DMS153 (cell line): ENCODE data around the gene SYT14.
"Not testable (repeated sequence)": the region's sequence is repeated elsewhere in the genome, so short reads cannot be mapped to it uniquely, and the experiment has no call there.

Experiments
- DNase-seq: peaks from one replicate; lab custom pipeline; 2025; lab: John Stamatoyannopoulos, UW

SYT14 gene

DNA sequence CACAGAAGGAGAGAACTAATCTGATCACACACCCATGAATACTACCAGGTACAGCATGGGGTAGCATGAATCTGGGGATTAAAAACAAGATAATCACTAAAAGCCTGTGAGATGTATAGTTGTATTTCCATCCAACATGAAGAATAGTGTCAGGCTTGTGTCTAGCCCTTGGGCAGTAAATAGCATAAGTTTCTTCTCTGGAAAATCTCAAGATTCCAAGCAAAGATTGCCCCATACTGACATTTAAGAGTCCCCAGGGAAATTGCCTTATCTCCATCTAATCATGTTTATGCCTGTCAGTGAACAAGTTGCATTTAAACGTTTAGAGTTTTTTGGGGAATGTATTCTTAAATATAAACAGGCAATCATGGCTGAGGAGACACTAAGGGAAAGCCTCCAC lies 185.4 kb downstream of the SYT14 start:
- DNase-seq, result no peak

DNA sequence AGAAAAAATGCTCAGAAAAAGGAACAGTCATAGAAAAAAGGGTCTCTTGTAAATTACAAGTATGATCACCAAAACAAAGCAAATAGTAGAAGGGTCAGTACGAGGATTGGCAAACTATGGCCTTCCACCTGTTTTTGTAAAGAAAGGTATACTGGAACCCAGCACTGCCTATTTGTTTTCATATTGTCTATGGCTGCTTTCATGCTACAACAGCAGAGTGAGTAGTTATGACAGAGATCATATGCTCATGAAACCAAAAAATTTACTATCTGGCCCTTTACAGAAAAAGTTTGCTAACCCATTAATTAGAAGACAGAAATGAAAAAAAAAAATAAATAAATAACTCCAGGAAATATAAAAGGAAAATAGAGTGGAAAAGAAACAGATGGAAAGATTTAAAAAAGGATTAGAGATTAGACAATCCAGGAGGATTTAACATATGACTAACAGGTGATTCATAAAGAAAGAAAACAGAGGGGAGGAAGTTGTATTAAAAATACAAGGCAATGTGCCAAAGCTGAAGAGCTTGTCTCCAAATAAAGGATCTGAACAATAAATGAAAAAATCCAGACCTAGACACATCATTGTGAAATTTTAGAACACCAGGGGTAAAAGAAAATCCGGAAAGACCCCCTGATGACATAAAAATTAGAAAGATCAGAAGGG lies 186.0 kb downstream of the SYT14 start:
- DNase-seq, result peak; percentile 64

DNA sequence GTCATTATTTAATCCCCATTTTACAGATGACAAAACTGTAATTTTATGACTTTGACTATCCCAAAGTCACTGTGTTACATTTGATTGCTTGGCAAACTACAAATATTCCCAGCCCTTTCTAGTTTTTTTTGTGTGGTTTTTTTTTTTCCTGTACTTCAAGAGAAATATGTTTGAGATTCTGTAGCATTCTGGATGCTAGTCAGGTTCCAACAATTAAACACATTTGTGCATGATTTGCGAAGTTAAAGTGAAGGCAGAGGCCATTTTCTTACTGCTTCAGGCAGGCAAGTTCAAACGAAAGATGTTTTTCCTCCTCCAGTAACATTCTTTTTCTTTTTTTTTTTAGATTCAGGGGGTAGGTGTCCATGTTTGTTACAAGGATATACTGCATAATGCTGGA lies 186.7 kb downstream of the SYT14 start:
- no peak for DNase-seq

DNA sequence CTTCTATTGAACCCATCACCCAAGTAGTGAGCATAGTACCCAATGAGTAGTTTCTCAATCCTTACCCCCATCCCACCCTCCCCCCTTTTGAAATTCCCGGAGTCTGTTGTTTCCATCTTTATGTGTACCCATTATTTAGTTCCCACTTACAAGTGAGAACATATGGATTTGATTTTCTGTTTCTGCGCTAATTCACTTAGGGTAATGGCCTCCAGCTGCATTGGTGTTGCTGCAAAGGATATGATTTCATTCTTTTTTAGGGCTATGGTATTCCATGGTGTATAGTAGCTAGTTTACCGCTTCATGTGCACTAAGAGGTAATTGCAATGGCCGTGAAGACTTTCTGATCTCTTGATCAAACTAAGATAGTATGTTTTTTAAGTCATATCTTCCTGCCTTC lies 187.1 kb downstream of the SYT14 start:
- DNase-seq, result no peak

DNA sequence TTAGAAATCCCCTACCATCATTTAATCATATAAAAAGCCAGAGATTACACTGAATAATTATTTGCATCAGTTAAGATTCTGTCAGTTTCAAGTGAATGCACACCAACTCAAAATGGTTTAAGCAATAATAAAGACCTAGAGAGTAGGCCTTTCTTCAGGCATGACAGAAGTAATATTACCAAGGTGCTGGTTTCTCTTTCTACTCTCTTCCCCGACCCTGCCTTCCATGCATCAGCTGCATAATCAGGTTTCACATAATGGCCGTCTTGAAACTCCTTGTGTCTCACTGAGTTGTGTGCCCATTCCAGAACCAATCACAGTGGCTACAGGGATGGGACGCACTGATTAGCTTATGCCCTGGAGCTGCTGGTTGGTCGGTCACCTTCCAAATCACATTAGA lies 191.1 kb downstream of the SYT14 start:
- DNase-seq, result no peak

DNA sequence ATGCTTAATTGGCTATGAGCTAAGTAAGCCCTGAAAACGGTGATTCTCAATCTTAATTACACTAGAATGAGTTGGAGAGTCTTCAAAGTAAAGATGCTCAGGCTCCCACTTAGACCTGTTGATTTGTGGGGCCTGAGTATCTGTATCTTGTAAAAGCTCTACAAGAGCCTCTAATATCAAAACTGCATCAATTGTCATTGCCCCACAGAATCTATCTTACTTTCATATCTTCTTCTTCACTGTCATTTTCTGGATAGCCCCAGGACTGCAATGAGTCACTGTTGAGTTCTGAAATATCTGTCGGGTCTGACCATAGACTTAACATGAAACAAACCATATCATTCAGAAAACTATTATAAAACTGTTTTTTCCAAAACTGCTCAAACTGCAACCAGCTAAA lies 191.7 kb downstream of the SYT14 start:
- no peak for DNase-seq

DNA sequence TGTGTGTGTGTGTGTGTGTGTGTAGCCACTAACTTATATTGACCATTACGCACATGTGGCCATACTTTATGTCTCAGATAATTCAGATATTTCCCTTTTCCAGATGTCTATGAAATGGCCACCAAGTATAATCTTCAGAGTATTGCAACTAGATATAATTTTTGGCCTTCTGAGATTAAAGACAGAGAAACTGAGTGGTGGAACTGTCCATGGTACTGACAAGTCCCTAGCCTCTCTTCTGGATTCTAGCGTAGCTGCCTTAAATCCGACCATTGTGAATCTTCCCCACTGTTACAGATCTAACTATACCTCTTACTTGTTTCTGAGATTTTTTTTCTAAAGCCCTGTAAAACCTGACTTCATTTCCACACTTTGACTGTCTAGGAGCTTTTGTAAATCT lies 194.6 kb downstream of the SYT14 start:
- no peak for DNase-seq

DNA sequence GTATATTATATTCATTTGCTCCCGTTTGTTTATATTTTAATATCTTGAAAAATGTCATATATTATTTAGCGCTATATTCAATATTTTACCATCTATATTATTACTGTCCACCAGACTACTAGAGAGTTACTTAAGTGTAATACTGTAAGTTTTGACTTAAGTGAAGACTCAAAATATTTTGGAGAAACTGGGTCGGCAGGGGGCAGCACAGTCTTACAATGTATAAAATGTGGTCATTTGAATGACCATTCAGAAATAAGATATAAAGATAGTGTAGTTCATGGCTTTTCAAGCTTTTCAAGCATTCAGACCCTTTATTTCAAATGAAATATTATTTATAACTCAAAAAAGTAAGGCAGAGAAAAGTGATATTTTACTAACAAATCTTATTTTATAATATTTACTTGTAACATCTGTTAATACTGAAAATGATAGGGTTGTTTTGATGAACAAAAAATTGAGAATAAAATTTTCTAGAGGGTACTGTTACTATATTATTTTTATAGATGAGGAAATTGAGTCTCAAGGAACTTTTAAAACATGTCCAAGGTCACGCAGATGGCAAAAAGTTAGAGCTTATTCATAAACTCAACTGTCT lies 205.5 kb downstream of the SYT14 start:
- peak; percentile 35 for DNase-seq

DNA sequence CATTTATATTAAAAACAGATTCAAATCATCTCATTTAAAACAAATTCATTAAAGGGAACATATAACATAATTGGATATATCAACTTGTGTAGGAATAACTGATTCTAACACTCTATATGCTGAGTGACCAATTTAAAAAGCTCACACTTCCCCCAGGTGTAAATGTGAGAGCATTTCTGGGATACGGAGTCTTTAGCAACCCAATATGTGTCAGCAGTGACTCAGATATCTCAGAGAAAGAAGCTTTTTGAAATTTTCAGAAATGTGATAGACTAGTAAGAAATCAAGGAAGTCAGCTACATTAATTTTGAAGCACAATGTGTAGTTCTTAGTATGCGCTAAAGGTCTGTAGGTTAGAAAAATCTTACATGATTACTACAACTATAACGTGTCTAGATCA lies 206.7 kb downstream of the SYT14 start:
- no peak for DNase-seq

DNA sequence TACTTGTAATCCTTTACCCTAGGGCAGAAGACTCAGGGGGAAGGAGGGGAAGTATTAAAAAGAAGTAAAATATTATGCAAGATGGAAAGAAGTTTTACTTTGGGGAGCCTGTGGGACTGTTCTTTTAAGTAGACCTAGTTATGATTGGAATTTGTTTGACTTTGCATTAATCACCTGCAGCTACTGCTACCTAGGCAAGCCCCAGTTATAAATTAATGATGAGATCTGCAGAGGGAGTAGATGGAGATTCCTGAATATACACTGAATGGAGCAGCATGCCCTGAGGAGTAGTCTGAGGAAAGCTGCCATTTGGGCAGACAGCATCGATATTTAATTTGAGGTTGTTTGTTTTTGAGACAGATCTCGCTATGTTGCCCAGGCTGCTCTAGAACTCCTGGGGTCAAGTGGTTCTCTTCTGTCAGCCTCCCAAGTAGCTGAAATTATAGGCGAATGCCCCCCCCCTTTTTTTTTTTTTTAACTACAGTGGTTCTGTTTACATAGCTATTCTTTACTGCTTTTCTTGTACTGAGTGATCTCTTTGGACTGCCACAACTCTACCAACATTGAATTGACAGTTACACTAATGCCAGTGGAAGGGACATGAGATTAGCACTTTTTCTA lies 213.1 kb downstream of the SYT14 start:
- no peak for DNase-seq

DNA sequence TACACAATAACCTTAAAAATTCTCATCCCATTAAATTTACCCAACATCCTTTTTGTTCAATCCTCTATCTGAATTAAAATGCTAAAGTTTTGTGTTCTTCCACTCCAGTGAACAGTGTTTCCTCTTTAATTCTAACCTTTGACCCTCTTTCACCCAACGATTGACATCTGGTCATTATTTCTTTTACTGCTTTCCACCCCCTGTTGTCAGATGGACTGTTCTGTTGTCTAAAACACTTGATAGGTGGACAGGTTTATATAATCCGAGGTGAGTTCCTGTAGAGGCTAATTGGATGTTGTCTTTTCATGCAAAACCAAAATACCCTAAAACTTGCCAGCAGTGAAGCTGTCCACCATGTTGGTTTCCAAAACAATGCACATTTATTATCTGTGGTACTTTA lies 221.2 kb downstream of the SYT14 start:
- DNase-seq, result no peak

DNA sequence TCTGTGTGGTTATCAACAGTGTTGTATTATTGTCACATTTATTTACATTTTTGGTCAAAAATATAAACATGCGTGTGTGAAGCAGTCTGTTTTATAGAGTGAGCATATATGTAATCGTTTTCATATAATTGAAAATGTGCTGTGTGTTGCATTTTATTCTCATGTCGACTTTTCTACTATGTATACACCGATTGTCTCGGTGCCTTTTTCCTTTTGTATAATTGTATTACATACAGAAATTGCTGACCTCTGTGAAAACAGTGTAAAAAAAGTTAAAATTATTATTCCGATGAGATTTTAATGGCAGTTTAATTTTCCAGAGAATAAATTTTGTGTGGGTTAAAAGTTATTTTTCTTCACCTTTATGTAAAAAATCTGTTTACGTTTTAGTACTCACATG lies 232.2 kb downstream of the SYT14 start:
- no peak for DNase-seq

DNA sequence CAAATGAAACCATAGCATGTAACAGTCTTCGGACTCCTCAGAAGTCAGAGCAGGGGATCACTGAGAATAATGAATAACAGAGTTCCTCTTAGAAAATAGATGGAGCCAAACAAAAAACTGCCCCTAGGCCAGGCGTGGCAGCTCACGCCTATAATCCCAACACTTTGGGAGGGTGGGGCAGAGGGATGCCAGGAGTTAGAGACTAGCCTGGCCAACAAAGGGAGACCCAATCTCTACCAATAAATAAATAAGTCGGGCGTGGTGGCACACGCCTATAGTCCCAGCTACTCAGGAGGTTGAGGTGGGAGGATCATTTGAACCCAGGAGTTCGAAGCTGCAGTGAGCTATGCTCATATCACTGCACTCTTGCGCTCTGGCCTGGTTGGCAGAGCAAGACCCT lies 236.1 kb downstream of the SYT14 start:
- DNase-seq, result no peak

DNA sequence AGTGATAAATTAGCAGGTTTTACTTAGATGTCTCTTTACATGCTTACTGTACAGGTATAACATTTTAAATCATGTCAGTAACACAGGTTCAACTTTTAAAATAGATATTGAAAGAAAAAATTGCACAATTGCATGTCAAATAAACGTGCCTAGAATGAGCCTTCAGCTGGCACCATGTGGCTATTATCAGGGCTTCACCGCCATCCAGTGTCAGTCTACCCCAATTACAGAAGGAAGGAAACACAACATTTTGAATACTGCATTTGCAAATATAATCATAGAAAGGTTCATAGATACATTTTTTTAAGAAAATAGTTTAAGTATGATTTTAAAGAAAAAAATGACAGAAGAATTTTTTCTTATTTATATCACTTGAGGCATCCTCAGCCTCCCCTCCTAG lies 247.0 kb downstream of the SYT14 start:
- DNase-seq, result no peak

DNA sequence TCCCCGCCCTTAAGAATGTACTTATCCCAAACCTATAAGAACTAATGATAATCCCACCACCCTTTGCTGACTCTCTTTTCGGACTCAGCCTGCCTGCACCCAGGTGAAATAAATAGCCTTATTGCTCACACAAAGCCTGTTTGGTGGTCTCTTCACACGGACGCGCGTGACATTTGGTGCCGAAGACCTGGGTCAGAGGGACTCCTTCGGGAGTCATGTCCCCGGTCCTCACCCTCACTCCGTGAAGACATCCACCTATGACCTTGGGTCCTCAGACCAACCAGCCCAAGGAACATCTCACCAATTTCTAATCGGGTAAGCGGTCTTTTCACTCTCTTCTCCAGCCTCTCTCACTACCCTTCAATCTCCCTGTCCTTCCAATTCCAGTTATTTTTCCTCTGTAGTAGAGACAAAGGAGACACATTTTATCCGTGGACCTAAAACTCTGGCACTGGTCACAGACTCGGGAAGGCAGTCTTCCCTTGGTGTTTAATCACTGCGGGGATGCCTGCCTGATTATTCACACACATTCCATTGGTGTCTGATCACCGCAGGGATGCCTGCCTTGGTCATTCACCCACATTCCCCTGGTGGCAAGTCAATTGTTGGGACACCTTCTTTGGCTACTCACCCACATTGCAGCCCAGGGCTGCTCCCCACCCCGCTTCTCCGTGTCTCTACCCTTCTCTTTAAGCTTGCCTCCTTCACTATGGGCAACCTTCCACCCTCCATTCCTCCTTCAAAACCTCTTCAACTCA lies 250.0 kb downstream of the SYT14 start:
- DNase-seq, result not testable (repeated sequence)

DNA sequence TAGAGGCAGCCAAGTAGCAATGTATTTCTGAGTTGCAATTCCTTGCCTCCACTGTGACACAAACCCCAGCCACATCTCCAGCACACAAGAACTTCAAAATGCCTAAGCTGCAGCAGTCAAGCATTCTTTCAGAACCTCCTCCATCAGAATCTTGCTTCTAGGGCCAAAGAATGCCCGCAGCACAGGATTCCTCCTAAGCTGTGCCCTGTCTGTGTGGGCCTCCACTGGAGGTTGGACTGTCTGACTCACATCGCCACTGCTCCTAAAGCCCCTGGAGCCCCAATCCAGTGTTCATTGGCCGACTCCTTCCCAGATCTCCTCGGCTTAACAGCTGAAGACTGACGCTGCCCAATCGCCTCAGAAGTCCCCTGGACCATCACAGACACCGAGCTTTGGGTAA lies 251.4 kb downstream of the SYT14 start:
- no peak for DNase-seq

DNA sequence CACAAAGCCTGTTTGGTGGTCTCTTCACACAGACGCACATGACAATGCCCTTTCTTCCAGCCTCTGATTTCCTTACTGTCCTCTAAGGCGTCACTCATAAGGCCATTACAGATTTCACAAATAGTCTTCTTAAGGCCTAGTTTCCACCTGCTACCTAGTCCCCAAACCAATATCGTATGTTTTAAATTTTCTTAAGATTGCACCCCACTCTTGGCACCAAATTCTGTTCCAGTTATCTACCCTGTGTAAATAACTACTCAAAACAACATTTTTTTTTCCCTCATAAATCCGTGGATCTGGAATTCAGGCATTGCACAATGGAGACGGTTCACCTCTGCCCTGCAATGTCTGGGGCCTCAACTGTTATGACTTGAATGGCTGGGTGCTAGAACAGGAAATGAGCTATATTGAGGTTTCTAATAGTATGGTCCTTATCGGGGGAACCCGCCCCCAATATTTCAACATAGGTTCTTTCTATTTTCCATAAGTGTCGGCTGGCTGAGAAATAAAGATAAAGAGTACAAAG lies 257.7 kb downstream of the SYT14 start:
- no peak for DNase-seq

DNA sequence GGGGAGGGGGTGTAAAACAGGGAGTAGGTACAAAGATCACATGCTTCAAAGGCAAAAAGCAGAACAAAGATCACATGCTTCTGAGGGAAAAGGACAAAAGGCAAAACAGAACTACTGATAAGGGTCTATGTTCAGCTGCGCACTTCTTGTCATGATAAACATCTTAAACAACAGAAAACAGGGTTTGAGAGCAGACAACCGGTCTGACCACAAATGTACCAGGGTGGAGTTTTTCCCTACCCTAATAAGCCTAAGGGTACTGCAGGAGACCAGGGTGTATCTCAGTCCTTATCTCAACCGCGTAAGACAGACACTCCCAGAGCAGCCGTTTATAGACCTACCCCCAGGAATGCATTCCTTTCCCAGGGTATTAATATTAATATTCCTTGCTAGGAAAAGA lies 258.2 kb downstream of the SYT14 start:
- not testable (repeated sequence) for DNase-seq

DNA sequence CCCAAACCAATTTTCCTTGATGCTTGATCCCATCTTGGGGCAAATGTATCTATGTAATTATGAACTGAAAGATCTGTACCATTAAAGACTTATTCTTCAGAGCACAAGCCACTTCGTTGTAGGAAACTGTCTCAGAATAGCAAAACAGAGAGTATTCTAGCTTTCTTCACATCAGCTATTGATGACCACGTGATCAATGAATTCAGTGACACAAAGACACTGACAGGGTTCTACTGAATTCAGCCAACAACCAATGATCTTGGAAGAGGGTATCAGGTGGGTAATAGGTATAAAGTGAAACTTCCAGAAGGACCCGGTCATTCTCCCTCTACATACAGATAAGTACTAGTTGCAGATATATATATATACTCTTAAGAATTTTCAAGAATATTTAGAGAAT lies 260.8 kb downstream of the SYT14 start:
- no peak for DNase-seq

DNA sequence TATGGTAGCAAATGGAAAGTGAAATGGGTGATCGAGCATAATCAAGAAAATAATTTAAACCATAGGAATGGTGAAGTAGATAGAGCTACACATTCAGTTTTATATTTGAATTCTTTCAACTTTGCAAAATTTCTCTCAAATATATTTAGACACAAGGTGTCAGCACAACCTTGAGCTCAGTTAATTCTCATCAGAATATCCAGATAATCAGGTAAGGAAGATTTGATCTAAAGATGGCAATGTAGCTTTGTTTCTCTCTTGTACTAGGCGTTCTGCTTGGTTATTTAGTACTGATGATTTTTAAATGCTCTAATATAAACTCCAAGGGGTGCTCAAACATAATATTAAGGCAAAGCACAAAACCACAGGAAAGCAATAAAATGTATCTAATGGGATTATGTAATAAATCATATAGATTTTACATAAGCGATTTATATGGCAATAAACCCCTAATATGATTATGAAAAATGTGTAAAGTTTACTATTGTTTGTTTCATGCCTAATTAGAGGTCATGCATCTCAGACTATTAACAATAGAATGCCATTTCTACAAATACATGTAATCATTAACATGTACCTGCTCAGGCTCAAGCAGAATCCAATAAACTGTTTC lies 262.2 kb downstream of the SYT14 start:
- no peak for DNase-seq

DNA sequence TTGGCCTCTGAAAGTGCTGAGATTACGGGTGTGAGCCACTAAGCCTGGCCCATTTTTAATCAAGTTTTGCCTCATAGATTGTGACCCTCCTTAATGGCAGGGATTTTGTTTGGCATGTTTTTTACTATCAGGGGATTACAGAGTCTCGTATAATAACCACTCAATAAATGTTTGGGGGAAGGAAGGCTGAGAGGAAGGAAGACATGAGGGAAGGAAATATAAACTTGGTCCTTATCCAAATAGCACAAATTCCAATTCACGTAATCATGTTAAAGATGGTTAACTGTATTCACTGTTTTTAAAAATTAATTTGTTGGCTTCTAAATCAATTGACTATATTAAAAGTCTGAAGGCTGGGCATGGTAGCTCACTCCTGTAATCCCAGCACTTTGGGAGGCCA lies 263.7 kb downstream of the SYT14 start:
- no peak for DNase-seq
